Measurements from ENCODE around the gene BPIFB4.
"Not testable (repeated sequence)": the region's sequence is repeated elsewhere in the genome, so short reads cannot be mapped to it uniquely, and the experiment has no call there.

BPIFB4 gene

DNA sequence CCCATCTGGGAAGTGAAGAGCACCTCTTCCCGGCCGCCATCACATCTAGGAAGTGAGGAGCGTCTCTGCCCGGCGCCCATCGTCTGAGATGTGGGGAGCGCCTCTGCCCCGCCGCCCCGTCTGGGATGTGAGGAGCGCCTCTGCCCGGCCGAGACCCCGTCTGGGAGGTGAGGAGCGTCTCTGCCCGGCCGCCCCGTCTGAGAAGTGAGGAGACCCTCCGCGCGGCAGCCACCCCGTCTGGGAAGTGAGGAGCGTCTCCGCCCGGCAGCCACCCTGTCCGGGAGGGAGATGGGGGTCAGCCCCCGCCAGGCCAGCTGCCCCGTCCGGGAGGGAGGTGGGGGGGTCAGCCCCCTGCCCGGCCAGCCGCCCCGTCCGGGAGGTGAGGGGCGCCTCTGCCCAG is 36.1 kb downstream of the BPIFB4 start:
- not testable (repeated sequence) for FAIRE-seq; DNase-seq (ENCODE audit: low spot score)

DNA sequence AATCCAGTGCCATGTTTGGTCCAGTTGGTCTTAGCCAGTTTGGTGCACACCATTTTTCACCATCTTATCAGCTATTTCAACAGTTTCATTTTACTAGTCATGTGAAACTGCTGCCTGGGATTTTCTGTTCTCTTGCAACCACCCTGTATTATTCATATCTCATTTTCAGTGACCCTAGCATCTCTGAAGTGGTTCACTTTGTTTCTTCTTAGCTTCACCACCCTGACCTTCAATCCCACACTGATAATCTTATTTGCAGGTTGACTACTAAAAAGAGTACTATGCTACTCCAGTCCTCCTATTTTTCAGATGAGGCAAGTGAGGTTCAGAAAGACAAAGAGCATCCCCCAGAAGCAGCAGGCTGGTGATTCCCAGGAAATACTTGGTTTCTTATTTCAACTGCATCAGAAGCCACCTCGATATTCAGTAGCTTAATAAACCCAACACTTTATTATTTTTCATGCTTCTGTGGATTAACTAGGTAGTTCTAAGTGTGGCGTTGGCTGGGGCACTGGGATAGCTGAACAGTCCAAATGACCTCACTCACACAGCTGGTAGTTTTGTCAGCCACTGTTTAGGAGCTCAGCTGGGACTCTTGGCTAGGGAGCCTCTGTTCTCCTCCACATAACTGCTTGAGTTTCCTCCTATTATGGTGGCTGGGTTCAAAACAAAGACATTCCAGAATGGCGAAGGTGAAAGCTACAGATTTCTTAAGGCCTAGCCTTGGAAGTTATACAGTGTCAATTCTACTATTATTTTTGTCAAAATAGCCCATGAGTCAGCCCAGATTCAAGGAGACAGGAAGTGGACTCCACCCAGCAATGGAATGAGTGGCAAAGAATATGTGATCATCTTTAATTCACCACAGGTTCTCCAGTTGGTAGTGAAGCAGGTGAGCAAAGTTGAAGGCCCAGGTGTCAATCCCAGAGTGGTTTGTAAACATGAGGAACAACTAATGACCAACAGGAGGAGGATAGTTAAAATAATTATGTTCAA is 40.6 kb downstream of the BPIFB4 start:
- DNase-seq (ENCODE audit: low spot score), result peak; percentile 46
- FAIRE-seq, result no peak

GRCh38 chr20:33120934-33121333 is 41.5 kb downstream of the BPIFB4 start:
- no peak for FAIRE-seq
- DNase-seq (ENCODE audit: low spot score), result no peak

- not testable (repeated sequence) for DNase-seq (ENCODE audit: low spot score); FAIRE-seq
Measured at GRCh38 chr20:33122297-33122696, 42.9 kb downstream of the BPIFB4 start.

- FAIRE-seq, result no peak
- no peak for DNase-seq (ENCODE audit: low spot score)
Measured at GRCh38 chr20:33124261-33124660, 44.8 kb downstream of the BPIFB4 start.

DNA sequence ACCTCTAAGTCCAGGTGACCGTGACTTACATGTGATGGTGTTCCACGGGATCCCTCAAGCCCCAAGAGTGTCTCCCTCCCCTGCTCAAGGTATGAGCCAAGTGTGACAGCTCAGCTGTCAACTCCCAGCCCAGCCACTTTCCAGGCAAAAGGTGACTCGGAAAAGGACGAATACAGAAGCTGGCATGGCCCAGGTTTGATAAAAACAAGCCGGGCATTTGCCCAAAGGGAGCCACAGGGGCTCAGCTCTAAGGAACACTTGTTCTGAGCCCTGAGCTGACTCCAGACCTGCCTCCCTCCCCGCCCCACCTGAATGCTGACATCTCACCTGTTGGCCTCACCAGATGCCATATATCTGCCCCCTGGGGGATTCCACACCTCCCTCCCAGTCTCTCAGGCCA is 45.6 kb downstream of the BPIFB4 start:
- FAIRE-seq, result no peak

DNA sequence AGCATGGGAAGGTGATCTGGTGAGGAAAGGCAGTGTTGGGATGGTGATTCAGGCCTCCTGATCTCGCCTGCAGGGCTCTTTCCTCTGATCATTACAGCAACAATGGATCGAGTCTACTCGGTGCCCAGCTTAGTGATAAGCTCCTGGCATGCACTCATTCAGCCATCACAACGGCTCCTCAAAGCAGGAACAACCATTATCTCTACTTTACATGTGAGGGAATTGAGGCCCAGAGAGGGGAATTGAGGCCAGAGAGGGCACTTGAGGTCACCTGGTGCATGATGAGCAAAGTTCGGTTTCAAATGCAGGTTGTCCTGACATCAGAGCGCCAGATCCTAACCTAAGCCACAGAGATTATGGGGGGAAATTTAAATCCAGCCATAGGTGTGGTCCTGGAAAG is 46.5 kb downstream of the BPIFB4 start:
- no peak for DNase-seq (ENCODE audit: low spot score)
- no peak for FAIRE-seq

More for the DNA sequence above, 45.6 kb downstream of the BPIFB4 start:
- DNase-seq (ENCODE audit: low spot score), result no peak

DNA sequence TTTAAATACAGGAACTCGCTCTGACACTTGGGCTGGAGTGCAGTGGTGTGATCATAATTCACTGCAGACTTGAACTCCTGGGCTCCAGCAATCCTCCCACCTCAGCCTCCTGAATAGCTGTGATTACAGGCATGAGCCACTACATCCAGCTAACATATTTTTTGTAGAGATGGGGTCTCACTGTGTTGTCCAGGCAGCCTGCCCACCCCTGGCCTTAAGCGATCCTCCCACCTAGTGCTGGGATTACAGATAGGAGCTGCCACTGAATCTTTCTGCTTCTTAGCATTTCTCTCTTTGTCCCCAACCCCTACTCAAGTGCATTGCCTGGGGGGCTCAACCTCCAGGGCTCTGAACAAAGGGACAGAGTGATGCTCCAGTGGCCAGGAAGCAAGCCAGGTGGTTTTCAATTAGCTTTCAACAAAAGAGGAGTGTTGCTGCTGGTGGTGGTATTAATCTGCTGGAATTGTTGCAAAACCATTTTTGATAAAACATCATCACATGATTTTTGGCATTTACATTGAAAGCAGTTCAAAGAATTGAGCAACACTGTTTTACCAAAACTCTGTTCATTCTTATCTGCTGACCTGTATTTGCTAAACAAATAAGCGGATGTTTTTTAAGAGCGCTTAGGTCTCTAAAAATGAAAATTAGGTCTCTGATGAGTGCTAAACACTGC is 48.1 kb downstream of the BPIFB4 start:
- DNase-seq (ENCODE audit: low spot score), result no peak
- no peak for FAIRE-seq

GRCh38 chr20:33130568-33131061 is 51.2 kb downstream of the BPIFB4 start:
- FAIRE-seq (no peak), DNase-seq (ENCODE audit: low spot score) (no peak)

- FAIRE-seq (peak; percentile 5), DNase-seq (ENCODE audit: low spot score) (no peak)
Measured at GRCh38 chr20:33131949-33132473, 52.6 kb downstream of the BPIFB4 start.

DNA sequence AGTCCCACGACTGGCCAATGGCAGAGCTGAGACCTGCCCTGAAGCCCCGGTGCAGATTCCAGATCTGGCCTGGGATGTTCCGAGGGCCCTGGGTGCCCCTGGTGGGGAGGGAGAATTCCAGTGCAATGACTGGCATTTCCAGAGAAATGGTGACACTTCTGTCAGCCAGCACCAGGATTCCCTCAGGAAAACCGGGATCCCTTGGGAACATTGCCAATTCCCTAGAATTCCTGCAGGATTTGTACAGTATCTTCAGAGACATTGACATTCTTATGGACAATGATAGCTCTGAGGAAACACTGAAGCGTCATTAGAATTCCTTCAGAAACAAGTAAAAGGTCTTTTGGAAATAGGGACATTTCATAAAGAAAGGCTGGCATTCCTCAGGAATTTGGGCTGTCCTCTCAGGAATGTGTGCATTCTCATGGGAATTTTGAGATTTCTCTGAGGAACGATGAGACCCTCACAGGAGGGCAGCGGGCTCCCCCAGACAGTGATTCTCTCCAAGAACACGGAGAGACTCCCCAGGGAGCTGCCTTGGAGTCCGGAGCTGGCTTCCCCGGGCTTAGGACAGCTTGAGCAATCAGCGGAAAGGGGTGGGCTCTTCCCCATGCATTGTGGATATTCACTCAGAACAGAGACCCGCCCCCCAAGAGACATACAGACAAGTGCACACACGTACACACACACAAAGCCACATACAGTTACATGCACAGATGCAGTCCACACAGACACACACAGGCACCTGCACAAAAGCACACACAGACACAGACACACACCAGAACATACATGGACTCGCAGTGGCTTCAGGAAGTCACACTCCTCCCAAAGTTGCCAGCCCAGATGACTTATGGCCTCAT is 53.3 kb downstream of the BPIFB4 start:
- FAIRE-seq, result peak; percentile 67
- peak; percentile 35 for DNase-seq (ENCODE audit: low spot score)

DNA sequence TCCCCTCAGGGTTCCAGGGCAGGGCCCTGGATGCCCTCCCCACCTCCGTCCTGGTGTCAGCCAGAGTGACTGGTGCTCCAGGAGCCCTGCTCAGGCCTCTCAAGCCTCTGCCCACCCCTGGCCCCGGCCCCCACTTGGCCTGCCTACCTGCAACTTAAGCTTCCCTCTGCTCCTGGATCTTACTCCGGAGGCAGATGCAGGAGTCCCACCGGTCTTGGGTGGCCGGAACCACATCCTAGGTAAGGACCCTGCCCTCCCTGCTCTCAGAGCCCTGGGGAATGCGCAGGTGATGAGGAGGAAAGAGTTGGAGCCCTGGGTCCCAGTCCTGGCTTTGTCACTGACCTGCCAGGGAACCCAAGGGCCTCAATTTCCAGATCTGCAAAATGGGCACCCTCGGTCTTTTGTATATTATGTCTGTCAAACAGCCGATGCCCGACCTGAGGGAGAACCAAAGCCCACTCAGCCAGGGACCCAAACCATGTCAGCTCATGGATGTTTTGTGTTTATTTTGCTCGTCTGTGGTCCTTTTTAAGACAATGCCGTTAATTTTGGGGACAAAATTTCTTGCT is 54.0 kb downstream of the BPIFB4 start:
- no peak for FAIRE-seq
- DNase-seq (ENCODE audit: low spot score), result no peak

GRCh38 chr20:33137195-33137594 is 57.8 kb downstream of the BPIFB4 start:
- no peak for DNase-seq (ENCODE audit: low spot score)
- FAIRE-seq, result no peak

- FAIRE-seq (no peak), DNase-seq (ENCODE audit: low spot score) (no peak)
Measured at GRCh38 chr20:33139467-33139866, 60.0 kb downstream of the BPIFB4 start.

GRCh38 chr20:33145521-33145920 is 66.1 kb downstream of the BPIFB4 start:
- no peak for FAIRE-seq
- no peak for DNase-seq (ENCODE audit: low spot score)

DNA sequence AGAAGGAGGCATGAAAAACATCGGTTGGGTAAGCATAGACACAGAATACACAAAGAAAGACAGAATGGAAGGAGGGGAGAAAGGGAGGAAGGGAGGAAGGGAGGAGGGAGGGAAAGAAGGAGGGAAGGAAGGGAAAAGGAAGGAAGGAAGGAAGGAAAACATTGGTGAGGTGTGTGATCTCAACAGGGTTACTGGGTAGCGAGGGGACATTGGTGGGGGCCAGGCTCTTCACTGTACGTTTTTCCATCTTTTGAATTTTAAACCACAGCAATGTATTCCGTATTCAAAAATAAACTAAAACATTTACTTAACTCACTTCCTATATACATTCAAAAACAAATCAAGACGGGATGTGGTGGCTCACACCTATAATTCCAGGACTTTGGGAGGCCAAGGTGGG is 67.9 kb downstream of the BPIFB4 start:
- DNase-seq (ENCODE audit: low spot score) (no peak), FAIRE-seq (no peak)

DNA sequence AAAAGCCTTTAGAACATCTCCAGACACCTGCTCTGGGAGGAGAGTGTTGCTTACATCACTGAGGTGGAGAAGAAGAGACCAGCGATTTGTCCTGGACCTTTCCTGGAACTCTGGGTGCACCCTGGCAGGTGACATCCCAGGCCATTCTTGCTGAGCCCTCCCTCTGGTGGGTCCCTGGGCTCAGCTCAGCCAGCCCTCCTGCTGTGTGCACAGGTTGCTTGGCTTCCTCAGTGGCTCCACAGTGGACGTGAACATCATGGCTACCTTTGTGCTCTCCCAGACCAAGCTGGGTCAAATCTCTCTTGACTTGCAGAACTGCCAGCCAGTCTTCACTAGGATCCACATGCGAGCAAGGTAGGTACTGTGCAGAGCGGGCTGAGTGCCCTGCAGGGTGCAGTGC is 68.6 kb downstream of the BPIFB4 start:
- FAIRE-seq (no peak), DNase-seq (ENCODE audit: low spot score) (no peak)

GRCh38 chr20:33154252-33154651 is 74.8 kb downstream of the BPIFB4 start:
- FAIRE-seq (no peak), DNase-seq (ENCODE audit: low spot score) (no peak)

DNA sequence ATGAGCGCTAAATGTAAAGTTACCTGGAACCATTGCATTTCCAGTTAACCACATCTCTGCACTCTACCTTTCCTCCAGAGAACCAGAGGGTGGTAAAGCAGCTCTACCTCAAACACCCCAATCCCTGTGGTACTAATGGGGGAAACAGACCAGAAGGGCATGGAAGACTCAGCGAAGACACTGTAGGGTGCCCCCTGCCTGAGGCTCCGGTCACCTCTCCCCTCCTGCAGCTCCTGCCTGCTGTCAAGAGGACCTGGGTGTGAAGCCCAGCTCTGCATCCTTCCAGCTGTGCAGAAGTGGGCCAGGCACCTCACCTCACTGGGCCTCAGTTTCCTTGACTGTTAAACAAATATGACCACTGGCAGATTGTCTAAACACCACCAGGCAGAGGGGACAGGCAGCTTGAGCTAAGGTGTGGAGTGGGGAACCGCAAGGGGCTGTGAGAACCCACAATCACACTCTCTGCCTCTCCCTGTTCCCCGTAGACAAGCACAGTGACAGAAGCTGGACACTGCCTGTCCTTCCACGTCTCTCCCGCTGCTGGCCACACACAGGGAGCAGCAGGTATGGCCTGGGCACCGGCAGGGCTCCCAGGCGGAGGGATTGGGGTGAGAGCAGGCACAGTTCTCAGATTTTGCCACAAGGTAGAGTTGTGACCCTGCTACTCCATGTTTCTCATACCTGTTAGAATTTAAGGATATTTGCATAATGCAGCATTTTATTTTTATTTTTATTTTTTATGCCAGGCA is 79.4 kb downstream of the BPIFB4 start:
- FAIRE-seq (no peak), DNase-seq (ENCODE audit: low spot score) (no peak)

- no peak for DNase-seq (ENCODE audit: low spot score)
Measured at GRCh38 chr20:33159713-33160112, 80.3 kb downstream of the BPIFB4 start.

More at GRCh38 chr20:33159713-33160112, 80.3 kb downstream of the BPIFB4 start:
- FAIRE-seq, result no peak
